HG02943 (cell line): ENCODE measurements around the gene LY86.

Source experiments
- ATAC-seq: cut with Tn5 transposase; IDR thresholded peaks from one replicate; pipeline ENCODE4 v1.9.1; 2021; ENCODE audit warnings: mild to moderate bottlenecking, low read depth, moderate library complexity; ENCODE audit not compliant: unreplicated experiment

Gene LY86

DNA sequence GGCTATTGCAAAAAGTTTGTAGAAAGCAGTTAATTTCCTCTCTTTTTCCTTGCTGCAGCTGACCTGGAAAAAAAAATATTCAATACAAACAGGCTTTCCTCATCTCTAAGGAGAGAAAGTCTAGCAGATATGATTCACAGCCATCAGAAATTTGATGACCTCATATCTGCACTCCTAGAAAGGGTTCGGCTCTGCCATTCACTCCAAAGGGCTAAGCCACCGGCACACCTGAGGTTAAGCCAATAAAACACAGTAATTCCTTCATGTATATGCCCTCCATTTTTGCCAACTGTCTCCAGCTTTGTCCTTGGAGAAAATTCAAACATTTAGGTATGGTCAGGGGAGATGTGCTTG is 18.7 kb upstream of the LY86 start:
- ATAC-seq = no peak

DNA sequence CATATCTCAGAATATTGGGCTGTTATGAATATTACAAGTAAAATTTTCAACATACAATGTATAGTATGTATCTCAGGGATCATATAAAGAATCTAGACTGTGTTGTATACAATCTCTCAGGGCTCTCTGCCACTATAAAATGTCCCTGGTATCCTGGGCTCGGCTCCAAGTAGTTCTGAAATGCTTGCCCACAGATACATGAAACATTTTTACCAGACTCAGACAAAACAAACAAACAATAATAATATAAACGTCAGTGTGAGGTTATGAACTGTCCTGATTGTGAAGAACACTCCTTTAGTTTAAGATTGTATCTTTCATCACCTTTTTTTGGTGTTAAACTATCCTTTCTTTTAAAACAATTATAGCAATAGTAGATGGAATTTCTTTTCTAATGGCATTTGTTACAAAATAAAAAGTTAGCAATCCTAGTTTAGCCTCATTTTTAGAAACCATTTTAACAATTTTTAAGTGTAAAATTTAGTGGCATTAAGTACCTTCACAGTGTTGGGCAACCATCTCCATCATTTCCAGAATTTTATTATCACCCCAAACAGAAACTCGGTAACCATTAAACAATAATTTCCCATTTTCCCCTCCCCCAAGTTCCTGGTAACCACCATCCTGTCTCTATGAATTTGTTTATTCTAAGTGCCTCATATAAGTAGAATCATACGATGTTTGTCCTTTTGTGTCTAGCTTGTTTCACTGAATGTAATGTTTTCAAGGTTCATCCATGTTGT is 17.4 kb upstream of the LY86 start:
- no peak for ATAC-seq

DNA sequence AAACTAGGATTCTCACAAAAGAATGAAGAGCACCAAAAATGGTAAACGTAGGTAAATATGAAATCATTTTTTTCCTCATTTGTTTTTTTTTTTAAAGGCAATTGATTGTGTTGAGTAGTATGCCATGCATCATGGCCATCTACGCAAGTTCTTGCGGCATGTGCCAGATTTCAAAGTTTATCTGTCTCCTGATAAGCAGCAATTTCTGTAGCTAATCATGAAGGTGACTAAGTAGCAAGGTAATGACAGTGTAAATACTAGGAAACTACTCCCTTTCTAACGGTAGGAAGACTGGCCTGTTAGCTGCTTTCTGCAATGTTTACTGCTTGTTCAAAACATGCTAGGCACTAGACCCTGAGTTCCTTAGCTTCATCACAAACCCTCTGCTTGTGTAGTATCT is 13.4 kb upstream of the LY86 start:
- ATAC-seq = no peak

DNA sequence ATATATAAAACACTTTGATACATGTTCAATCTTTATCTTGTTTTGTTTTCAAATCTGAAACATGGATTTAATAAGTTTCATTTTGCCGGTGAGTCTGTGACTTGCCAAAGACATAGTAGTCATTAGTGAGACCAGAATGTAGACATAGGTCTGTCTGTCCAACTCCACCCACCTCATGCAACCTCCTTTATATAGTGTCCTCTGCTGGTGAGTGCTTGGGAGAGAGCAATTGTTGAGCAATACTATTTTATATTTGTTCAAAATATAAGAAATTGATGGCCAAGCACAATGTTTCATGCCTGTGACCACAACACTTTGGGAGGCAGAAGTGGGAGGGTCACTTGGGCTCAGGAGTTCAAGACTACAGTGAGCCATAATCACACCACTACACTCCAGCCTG is 10.8 kb upstream of the LY86 start:
- ATAC-seq = no peak

DNA sequence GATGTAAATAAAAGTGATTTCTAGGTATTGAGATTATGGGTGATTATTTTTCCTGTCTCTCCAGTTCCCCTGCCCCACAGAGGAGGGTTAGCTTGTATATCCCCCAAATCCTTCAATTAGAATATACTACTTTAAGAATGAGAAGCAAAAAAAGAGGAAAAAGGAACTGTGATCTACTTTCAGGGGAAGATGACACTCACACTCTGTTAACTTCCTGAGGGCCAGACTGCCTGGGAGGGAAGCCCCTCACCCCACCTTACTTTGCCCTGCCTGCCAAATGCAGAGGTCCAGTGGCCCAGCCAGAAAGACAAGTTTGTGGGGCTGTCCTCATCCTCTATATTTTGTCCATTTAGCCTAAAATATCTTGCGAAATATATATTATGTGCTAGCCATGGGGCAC is 9.2 kb upstream of the LY86 start:
- no peak for ATAC-seq

DNA sequence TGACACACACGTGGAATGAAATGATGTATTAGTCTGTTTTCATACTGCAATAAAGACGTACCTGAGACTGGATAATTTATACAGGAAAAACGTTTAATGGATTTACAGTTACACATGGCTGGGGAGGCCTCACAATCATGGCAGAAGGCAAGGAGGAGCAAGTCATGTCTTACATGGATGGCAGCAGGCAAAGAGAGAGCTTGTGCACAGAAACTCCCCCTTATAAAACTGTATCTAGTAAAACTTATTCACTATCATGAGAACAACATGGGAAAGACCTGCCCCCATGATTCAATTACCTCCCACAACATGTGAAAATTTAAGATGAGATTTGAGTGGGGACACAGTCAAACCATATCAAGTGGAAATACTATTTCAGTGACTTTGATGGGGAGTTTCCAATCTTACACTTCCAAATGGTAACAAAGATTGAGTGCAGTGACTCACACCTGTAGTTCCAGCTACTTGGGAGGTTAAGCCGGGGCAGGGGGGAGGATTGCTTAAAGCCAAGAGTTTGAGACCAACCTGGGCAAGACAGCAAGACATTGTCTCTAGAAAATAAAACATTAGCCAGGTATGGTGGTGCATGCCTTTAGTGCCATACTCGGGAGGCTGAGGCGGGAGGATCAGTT is 8.2 kb upstream of the LY86 start:
- ATAC-seq = no peak

DNA sequence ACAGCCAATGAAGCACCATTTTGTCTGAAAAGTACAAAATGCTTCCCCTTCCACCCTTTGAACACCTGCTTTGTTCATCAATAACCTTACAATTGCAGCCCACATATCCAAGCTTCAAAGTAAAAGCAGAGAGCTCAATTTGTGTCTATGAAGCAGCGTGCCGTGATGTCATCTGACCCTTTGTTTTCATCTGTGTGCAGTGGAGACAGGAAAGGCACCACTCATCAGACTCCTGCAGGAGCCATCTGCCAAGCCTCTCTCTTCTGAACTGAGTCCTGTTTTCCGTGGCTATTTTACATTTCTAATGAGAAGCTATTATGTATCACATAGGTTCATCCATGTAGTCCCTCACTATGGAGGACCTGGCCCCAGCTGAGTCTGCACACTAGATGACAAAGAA is 7.5 kb upstream of the LY86 start:
- no peak for ATAC-seq

DNA sequence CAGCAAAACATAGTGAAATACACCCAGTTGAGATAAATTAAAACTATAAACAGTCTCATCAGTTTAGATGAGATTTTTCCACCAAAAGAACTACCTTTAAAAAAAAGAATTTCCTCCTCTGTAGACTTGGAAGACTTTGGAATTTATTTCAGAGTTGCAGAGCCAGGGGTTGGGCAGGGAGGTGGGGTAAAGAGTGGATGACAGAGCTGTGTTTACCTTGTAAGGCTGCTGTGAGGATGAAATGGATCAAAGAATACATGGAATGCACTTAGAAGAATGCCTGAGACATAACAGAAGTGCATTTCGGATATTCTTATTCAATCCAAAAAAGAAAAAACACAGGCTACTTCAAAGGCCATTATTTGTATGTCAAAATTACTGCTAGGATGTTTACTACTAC is 6.4 kb upstream of the LY86 start:
- ATAC-seq = no peak

DNA sequence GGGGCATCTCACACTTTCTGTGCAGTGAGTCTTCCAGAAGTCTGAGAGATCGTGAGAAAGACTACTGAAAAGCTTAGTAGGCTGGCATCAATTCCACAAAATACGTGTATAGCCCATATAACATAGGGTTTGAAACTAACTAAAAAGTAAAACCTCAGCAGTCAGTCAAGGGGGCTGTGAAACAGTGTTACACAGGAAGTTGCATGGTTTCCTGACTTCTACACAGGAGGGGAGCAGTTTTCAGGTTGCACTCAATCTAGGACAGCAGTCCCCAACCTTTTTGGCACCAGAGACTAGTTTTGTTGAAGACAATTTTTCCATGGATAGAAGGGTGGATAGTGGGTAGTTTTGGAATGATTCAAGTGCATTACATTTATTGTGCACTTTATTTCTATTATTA is 4.7 kb upstream of the LY86 start:
- no peak for ATAC-seq

DNA sequence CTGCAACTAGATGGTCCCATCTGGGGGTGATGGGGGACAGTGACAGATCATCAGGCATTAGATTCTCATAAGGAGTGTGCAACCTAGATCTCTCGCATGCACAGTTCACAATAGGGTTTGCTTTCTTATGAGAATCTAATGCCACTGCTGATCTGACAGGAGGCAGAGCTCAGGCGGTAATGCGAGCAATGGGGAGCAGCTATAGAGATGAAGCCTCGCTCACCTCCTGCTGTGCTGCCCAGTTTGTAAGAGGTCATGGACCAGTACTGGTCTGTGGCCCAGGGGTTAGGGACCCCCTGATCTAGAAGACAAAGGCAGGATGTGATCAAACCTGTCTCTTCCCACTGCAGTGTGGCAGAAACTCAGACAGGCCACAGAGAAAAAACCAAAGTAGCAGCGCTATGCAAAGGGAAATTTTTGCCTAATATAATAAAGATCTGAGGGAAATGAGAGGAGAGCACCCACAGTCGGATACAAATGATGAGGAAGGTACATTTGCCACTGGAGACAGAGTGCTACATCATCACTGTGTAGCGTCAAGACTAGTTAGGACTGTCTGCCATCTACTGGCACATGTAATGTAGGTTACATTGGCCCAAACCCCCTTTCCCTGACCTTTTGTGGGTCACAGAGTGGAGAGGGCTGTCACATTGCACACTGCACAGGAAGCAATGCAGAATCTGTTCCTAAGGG is 4.1 kb upstream of the LY86 start:
- no peak for ATAC-seq

DNA sequence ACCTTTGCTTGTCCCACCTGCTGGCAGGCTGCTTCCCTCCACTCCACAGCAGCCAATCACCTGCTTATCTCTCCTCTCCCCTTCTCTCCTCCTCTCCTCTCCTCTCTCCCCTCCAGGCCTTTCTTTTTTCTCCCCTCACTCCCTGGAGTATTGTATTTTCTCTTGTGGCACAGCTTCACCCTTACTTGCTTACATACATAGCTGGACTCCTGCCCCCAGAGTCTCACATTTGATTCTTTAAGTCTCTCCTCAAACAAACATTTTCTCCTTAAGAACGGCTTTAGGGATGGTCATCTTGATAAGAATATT is 3.6 kb upstream of the LY86 start:
- no peak for ATAC-seq

DNA sequence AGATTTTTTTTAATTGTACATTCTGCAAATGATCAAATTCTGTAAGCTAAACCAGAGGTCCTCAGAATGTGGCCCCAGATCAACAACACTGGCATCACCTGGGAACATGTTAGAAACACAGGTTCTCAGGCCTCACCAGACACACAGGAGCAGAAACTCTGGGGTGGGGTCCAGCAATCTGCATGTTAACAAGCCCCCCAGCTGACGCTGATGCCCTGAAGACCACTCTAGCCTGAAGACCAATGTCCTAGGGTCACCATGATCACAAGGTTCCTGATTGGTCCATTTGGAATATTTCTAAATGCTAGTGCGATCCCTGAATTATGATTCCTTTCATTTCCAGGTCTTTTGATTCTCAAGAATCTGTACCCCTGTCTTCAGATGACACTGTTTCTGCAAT is 2.4 kb upstream of the LY86 start:
- ATAC-seq = no peak

DNA sequence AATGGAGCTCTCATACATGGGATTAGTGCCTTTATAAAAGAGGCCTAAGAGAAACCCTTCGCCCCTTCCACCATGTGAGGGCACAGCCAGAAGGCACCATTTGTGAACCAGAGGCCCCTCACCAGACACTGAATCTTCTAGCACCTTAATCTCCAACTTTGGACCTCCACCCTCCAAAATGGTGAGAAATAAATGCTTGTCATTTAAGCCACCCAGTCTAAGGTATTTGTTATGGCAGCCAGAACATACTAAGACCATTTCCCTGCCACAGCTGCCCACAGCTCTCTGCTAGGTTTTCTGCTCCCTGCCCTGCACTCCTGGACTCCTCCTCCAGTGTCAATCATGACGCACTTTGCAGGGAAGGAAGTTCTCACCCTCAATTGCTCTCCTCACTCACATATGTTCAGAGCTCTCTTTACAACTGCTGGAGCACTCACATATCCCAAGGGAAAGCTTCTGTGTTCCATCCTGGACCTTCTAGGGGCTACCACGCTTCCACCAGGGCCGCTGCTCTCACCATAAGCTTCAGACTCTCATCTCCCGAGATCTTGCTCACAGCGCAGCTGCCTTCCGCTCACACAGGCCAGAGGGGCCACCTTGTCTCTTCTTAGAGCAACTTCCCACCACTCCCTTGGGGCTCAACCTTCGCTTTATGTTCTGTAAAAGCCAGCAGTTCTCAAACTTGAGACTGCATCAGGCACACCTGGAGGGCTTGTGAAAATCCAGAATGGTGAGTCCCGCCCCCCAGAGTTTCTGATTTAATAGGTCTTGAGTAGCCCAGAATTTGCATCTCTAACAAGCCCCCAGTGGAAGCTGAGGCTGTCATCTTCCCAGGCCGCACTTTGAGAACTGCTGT is 1.6 kb upstream of the LY86 start:
- peak; percentile 44 for ATAC-seq

DNA sequence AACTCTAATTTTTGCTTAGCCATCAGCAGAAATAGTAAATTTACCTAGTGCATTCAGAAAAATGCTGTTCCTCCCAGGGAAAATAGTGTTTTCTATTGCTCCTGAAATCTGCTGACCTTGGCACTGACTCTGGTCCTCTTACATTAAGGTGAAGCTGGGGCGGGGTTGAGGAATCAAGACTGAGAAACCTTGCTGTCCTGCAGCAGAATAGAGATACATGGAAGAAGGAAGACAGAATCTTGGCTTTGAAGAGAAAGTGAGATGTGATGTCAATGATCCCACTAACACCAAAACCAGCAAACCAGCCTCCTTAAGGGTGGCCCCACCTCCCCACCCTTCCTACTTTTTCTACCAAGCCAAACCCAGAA is 840 bp upstream of the LY86 start:
- ATAC-seq = no peak

DNA sequence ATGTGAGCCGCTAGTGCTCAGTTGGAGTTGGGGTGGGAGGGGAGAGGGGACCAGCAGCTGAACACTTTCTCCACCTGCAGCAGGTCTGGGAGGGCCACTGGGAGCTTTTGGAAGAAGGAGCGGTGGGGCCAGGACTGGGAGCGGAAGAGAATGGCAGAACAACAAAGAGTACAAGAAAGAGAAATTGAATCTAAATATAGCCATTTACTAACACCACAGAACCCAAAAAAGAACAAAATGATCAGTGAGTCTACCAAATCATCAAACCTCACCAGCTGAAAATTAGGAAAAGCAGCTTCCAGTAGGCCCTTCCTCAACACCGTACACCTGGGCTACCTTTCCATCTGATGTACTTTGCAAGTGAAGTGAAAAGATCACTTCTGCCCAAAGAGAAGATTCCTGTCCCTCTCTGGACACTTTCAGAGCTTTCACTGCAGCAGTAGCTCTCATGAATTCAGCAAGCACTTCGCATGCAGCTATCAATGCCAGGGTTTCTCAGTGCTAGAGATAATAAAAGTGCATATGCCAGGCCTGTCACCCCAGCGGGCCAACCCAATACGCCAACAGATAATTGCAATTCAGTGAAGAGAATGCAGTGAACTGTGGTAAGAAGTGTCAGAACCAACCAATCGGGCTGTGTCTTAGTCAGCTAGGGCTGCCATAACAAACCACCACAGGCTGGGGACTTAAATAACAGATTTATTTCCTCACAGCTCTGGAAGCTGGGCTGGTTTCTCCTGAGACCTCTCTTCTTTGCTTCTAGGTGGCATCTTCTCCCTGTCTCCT is 597 bp downstream of the LY86 start:
- ATAC-seq = no peak

DNA sequence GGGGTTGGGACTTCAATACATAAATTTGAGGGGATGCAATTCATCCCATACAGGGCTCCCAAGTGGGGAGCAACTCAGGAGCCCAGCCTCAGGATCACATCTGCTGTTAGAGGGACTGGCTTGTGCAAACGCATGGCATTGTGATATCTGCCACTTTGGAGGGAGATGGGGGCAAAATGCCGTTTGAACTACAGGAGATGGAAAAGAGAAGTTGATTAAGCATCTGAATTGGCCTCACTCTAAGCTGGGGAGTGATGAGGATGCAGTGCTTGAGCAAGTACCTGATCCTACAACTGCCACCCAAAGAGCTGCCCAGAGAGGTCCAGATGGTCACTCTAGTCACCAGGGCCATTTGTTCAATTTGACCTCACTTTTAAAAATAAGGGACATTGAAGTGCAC is 2.0 kb downstream of the LY86 start:
- ATAC-seq = no peak

DNA sequence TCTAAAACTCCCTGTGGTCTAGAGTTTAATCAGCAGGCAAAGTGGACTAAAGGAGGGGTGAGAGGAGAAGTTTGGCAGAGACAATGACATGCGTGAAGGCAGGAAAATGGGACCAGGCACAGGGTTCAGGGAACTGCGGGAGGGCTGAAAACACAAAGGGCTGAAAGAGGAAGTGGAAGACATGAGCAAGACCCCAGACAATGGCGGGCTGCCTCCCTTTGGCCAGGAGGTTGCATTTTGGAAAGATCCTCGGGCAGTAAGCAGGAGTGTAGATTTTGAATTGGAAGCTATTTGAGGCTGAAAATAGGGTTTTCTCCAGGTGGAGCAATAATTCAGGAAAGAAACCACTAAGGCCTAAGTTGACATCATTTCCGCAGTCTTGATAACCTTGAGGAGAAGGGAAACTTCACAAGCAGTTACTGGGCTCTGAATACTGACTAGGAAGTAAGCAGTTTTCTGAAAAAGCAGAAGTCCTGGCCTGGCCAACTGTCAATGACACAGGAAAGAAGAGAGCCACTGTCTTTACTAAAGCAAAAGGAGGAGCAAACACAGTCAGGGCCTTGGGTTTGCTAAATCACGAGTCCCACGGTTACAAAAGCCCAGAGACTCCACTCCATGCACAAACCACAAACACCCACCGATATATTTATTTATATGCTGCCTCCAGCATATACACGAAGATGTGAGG is 3.4 kb downstream of the LY86 start:
- no peak for ATAC-seq

DNA sequence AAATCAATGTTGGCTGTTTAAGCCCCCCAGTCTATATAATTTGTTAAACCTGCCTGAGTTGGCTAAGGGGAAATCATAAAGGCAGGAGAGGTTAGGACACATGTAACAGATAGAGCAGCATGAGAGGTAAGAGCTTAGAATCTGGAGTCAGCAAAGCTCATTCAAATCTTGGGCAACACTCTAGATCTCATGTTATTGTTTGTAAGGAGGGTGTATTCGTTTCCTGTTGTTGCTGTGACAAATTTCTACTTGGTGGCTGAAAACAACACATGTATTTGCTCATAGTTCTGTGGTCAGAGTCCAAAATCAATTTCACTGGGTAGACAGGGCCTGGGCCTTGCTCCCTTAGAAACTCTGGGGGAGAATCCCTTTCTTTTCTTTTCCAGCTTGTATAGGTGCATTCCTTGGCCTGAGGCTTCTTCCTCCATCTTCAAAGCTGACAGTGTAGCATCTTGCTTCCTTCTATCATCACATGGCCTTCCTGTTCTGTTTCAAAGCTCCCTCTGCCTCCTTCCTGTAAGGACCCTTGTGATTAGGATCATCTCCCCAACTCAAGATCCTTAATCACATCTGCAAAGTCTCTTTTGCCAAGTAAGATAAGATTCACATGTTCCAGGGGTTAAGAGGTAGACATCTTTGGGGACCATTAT is 4.4 kb downstream of the LY86 start:
- ATAC-seq = no peak

DNA sequence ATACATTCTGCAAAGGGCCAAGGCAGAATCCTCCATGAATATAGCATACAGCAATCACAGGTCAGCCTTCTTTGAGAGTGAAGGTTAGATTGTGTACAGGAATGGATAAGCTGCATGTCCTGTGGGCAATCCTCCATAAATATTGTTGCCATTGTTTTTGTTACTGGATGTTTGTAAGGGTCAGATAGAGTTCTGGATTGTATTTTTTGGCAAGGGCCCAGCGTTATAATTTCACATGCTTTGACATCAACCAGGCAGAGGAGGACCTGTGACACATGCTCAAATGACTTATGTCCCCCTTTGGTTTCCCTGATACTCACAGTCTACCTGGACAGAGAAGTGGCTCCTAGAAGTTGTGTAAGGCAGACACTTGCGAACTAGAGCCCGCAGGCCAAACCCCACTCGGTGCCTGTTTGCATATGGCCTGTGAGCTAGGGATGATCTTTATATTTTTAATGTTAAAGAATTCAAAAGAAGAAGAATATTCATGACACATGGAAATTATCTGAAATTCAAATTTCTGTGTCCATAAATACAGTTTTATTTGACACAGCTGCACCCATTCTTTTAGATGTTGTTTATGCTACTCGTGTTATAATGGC is 5.4 kb downstream of the LY86 start:
- ATAC-seq = no peak
